Activated naive CD4-positive, alpha-beta T cell treated with anti-CD3 and anti-CD28 coated beads, Interleukin-2, amount 50 U/mL, for 72 hours (primary cell): ENCODE measurements around the gene RUSF1. TPM values are rescaled to one million over a fixed set of nuclear protein-coding genes. Genes with fewer than 3 reads are reported as not detected.
A peak's percentile ranks its signal among the peaks of the same experiment; 100 is the strongest.
"Not testable (repeated sequence)": the region's sequence is repeated elsewhere in the genome, so short reads cannot be mapped to it uniquely, and the experiment has no call there.

Experiments
- ATAC-seq, 2 donors: fragments of 150-1000 bp; cut with Tn5 transposase; 2 replicates each; pipeline ENCODE4 v1.10.0; 2021; ENCODE audit warnings: mild to moderate bottlenecking in 2 of 2, moderate library complexity in 2 of 2
- DNase-seq, 2 donors: peaks; one replicate each; pipeline ENCODE4 v3.0.0; 2021 to 2022; ENCODE audit warnings: low spot score in 2 of 2
- H3K27ac Mint-ChIP-seq, 2 donors: one replicate each; pipeline ENCODE4 v1.8.0; 2022; ENCODE audit warnings: mild to moderate bottlenecking in 2 of 2, mixed read lengths in 2 of 2
- H3K36me3 Mint-ChIP-seq, 2 donors: one replicate each; pipeline ENCODE4 v1.8.0; 2022; ENCODE audit warnings: mixed read lengths in 2 of 2
- H3K9me3 Mint-ChIP-seq, 2 donors: one replicate each; pipeline ENCODE4 v1.8.0; 2022; ENCODE audit warnings: mixed read lengths in 2 of 2
- total RNA-seq, 2 donors: library from RNA; stranded (reverse); gene quantifications; one replicate each; pipeline ENCODE4 v1.2.3, GENCODE V29; 2022

Gene RUSF1
- total RNA-seq, 2 donors from 2014 or later = 22.8 to 35.6 TPM

GRCh38 chr16:31455601-31456314, 52.4 kb downstream of the RUSF1 start:
- peak in 1 of 2 donors; percentile 43 for DNase-seq
- no peak for ATAC-seq
- Mint-ChIP-seq H3K36me3 (peaks cover 12 to 15% of the 10 kb centered on the region in 2 donors), H3K9me3 (no peaks in the 10 kb centered on the region), H3K27ac (peak overlapping the region; percentile 52 to 76)

- ATAC-seq = no peak
- H3K27ac Mint-ChIP-seq = peak overlapping the region; percentile 1 to 33
- no peak for DNase-seq
- peaks cover 7 to 15% of the 10 kb centered on the region in 2 donors for H3K36me3 Mint-ChIP-seq
- H3K9me3 Mint-ChIP-seq = no peaks in the 10 kb centered on the region
Observed at GRCh38 chr16:31453255-31454204, 54.7 kb downstream of the RUSF1 start.

GRCh38 chr16:31452631-31453106, 55.5 kb downstream of the RUSF1 start:
- H3K36me3 Mint-ChIP-seq = peaks cover under 1 to 8% of the 10 kb centered on the region in 2 donors
- ATAC-seq (no peak), DNase-seq (no peak)
- peak overlapping the region in 1 of 2 donors; percentile 1 for H3K27ac Mint-ChIP-seq
- no peaks in the 10 kb centered on the region for H3K9me3 Mint-ChIP-seq

- peaks cover 0 to 8% of the 10 kb centered on the region in 2 donors for H3K36me3 Mint-ChIP-seq
- H3K27ac Mint-ChIP-seq = no peak overlapping the region
- DNase-seq (no peak), ATAC-seq (no peak)
- H3K9me3 Mint-ChIP-seq = no peaks in the 10 kb centered on the region
Observed at GRCh38 chr16:31451681-31452351, 56.4 kb downstream of the RUSF1 start.

GRCh38 chr16:31451201-31451600, 57.0 kb downstream of the RUSF1 start:
- H3K36me3 Mint-ChIP-seq = peaks cover 0 to 8% of the 10 kb centered on the region in 2 donors
- DNase-seq (no peak), ATAC-seq (no peak)
- no peak overlapping the region for H3K27ac Mint-ChIP-seq
- H3K9me3 Mint-ChIP-seq = no peaks in the 10 kb centered on the region

GRCh38 chr16:31445931-31446330, 62.3 kb downstream of the RUSF1 start:
- not testable (repeated sequence) for DNase-seq, ATAC-seq, H3K9me3 Mint-ChIP-seq, H3K27ac Mint-ChIP-seq, H3K36me3 Mint-ChIP-seq

GRCh38 chr16:31441956-31442355, 66.2 kb downstream of the RUSF1 start:
- H3K9me3 Mint-ChIP-seq = no peaks in the 10 kb centered on the region
- no peak overlapping the region for H3K27ac Mint-ChIP-seq
- H3K36me3 Mint-ChIP-seq = no peaks in the 10 kb centered on the region
- ATAC-seq (no peak), DNase-seq (no peak)

- H3K9me3 Mint-ChIP-seq = no peaks in the 10 kb centered on the region
- no peak overlapping the region for H3K27ac Mint-ChIP-seq
- ATAC-seq (no peak), DNase-seq (no peak)
- H3K36me3 Mint-ChIP-seq = no peaks in the 10 kb centered on the region
Observed at GRCh38 chr16:31440516-31441184, 67.5 kb downstream of the RUSF1 start.

GRCh38 chr16:31439519-31439918, 68.7 kb downstream of the RUSF1 start:
- no peak for DNase-seq
- Mint-ChIP-seq H3K9me3 (no peaks in the 10 kb centered on the region), H3K27ac (no peak overlapping the region), H3K36me3 (no peaks in the 10 kb centered on the region)
- ATAC-seq = peak in 1 of 2 donors; percentile 36

Other genes with a start within 250 kb of the RUSF1 start
- 1 to 10 TPM; 1.5 to 5.5 TPM for gene ITGAM, start 248.4 kb downstream of the RUSF1 start, total RNA-seq
- gene ITGAX, start 153.2 kb downstream of the RUSF1 start, total RNA-seq = 10 to 100 TPM in 1 of 2 donors, 1 to 10 TPM in 1; 7.3 to 19.1 TPM
- not detected for gene ITGAD, start 115.1 kb downstream of the RUSF1 start, total RNA-seq
- gene COX6A2, start 80.0 kb downstream of the RUSF1 start, total RNA-seq = not detected
- gene ZNF843, start 65.6 kb downstream of the RUSF1 start, total RNA-seq = under 1 TPM; 0.12 to 0.18 TPM
- gene ARMC5, start 48.9 kb downstream of the RUSF1 start, total RNA-seq = 1 to 10 TPM; 8.6 to 9.2 TPM
- 1 to 10 TPM in 1 of 2 donors, under 1 TPM in 1; 0.73 to 4.0 TPM for gene TGFB1I1, start 36.2 kb downstream of the RUSF1 start, total RNA-seq
- gene SLC5A2, start 25.3 kb downstream of the RUSF1 start, total RNA-seq = under 1 TPM; 0.31 to 0.91 TPM
- gene AHSP, start 19.5 kb upstream of the RUSF1 start, total RNA-seq = not detected